SJSA1 (cell line): ENCODE results near the gene PRKAR1B. TPM values are rescaled to one million over a fixed set of nuclear protein-coding genes. Genes with fewer than 3 reads are reported as not detected.
"Not testable (repeated sequence)": the region's sequence is repeated elsewhere in the genome, so short reads cannot be mapped to it uniquely, and the experiment has no call there.

Experiments
- DNase-seq, 2 experiments: peaks; one replicate each; pipeline ENCODE4 v3.0.0-alpha.2; 2015 to 2020; ENCODE audit warnings: low spot score in 2 of 2, low read depth in 1 of 2
- H3K27ac ChIP-seq: fragments of 250-450 bp; sonication (Bioruptor Pico); 2 replicates; pipeline ENCODE4 v1.5.1; 2020; ENCODE audit warnings: mild to moderate bottlenecking, moderate library complexity
- H3K27me3 ChIP-seq: fragments of 250-450 bp; sonication (Bioruptor Pico); replicated peaks from 2 replicates; pipeline ENCODE4 v1.5.1; 2020; ENCODE audit warnings: mild to moderate bottlenecking, moderate library complexity
- H3K36me3 ChIP-seq: fragments of 250-450 bp; sonication (Bioruptor Pico); 2 replicates; pipeline ENCODE4 v1.5.1; 2020; ENCODE audit warnings: mild to moderate bottlenecking
- H3K4me1 ChIP-seq: fragments of 250-450 bp; sonication (Bioruptor Pico); replicated peaks from 2 replicates; pipeline ENCODE4 v1.6.1; 2021; ENCODE audit warnings: mild to moderate bottlenecking
- H3K4me3 ChIP-seq: fragments of 250-450 bp; sonication (Bioruptor Pico); 2 replicates; pipeline ENCODE4 v1.5.1; 2020; ENCODE audit warnings: mild to moderate bottlenecking
- H3K9me3 ChIP-seq: fragments of 250-450 bp; sonication (Bioruptor Pico); replicated peaks from 2 replicates; pipeline ENCODE4 v1.5.1; 2020; ENCODE audit warnings: mild to moderate bottlenecking
- total RNA-seq: library from RNA; depleted of rRNA; stranded (reverse); fragments of >200 nt; shearing (Covaris generic); gene quantifications from 2 replicates; pipeline ENCODE4 v1.2.3, GENCODE V29; 2014

Gene PRKAR1B
- total RNA-seq, 1 experiment from 2014 or later = 7.3 TPM

- DNase-seq, H3K4me3 ChIP-seq, H3K27ac ChIP-seq, H3K4me1 ChIP-seq, H3K27me3 ChIP-seq, H3K9me3 ChIP-seq: not testable (repeated sequence)
- peaks cover 21% of the 10 kb centered on the region for H3K36me3 ChIP-seq
These were observed 25.2 kb upstream of the PRKAR1B start for GRCh38 chr7:752256-752655.

GRCh38 chr7:751826-752225, 24.7 kb upstream of the PRKAR1B start:
- H3K27me3 ChIP-seq = no peaks in the 10 kb centered on the region
- DNase-seq = no peak
- no peak overlapping the region for H3K27ac ChIP-seq
- no peaks in the 10 kb centered on the region for H3K4me1 ChIP-seq
- no peaks in the 10 kb centered on the region for H3K9me3 ChIP-seq
- H3K4me3 ChIP-seq = no peak overlapping the region
- peaks cover 17% of the 10 kb centered on the region for H3K36me3 ChIP-seq

- H3K27ac ChIP-seq = no peak overlapping the region
- no peaks in the 10 kb centered on the region for H3K27me3 ChIP-seq
- no peak overlapping the region for H3K4me3 ChIP-seq
- peaks cover 16% of the 10 kb centered on the region for H3K36me3 ChIP-seq
- H3K9me3 ChIP-seq = no peaks in the 10 kb centered on the region
- no peaks in the 10 kb centered on the region for H3K4me1 ChIP-seq
- DNase-seq = no peak
These were observed 23.2 kb upstream of the PRKAR1B start for GRCh38 chr7:750111-750905.

- Histone ChIP-seq H3K4me1 (no peaks in the 10 kb centered on the region), H3K4me3 (no peak overlapping the region), H3K36me3 (peaks cover 15% of the 10 kb centered on the region), H3K9me3 (no peaks in the 10 kb centered on the region), H3K27me3 (no peaks in the 10 kb centered on the region), H3K27ac (no peak overlapping the region)
- no peak for DNase-seq
These were observed 22.1 kb upstream of the PRKAR1B start for GRCh38 chr7:749140-749551.

- no peaks in the 10 kb centered on the region for H3K4me1 ChIP-seq
- no peak overlapping the region for H3K4me3 ChIP-seq
- no peaks in the 10 kb centered on the region for H3K9me3 ChIP-seq
- no peak for DNase-seq
- no peaks in the 10 kb centered on the region for H3K27me3 ChIP-seq
- H3K27ac ChIP-seq = no peak overlapping the region
- peaks cover 13% of the 10 kb centered on the region for H3K36me3 ChIP-seq
These were observed 21.4 kb upstream of the PRKAR1B start for GRCh38 chr7:748446-748845.

GRCh38 chr7:747186-747585, 20.1 kb upstream of the PRKAR1B start:
- Histone ChIP-seq H3K27me3 (no peaks in the 10 kb centered on the region), H3K27ac (no peak overlapping the region), H3K4me1 (no peaks in the 10 kb centered on the region), H3K4me3 (no peak overlapping the region), H3K9me3 (no peaks in the 10 kb centered on the region), H3K36me3 (peaks cover 11% of the 10 kb centered on the region)
- no peak for DNase-seq

GRCh38 chr7:746155-747061, 19.3 kb upstream of the PRKAR1B start:
- Histone ChIP-seq H3K36me3 (peaks cover 11% of the 10 kb centered on the region), H3K4me1 (no peaks in the 10 kb centered on the region), H3K27me3 (no peaks in the 10 kb centered on the region), H3K4me3 (no peak overlapping the region), H3K9me3 (no peaks in the 10 kb centered on the region), H3K27ac (no peak overlapping the region)
- DNase-seq = no peak

GRCh38 chr7:745431-746154, 18.5 kb upstream of the PRKAR1B start:
- Histone ChIP-seq H3K4me1 (no peaks in the 10 kb centered on the region), H3K27me3 (no peaks in the 10 kb centered on the region)

GRCh38 chr7:744854-745430, 17.9 kb upstream of the PRKAR1B start:
- H3K36me3 ChIP-seq = peaks cover 17% of the 10 kb centered on the region
- H3K9me3 ChIP-seq = no peaks in the 10 kb centered on the region
- H3K27ac ChIP-seq = no peak overlapping the region
- H3K4me1 ChIP-seq = no peaks in the 10 kb centered on the region
- no peaks in the 10 kb centered on the region for H3K27me3 ChIP-seq
- no peak overlapping the region for H3K4me3 ChIP-seq
- no peak for DNase-seq

More at GRCh38 chr7:745431-746154, 18.5 kb upstream of the PRKAR1B start:
- Histone ChIP-seq H3K4me3 (no peak overlapping the region), H3K27ac (no peak overlapping the region), H3K9me3 (no peaks in the 10 kb centered on the region), H3K36me3 (peaks cover 11% of the 10 kb centered on the region)
- DNase-seq = no peak

GRCh38 chr7:744128-744520, 17.0 kb upstream of the PRKAR1B start:
- not testable (repeated sequence) for DNase-seq, H3K27me3 ChIP-seq, H3K9me3 ChIP-seq, H3K4me1 ChIP-seq, H3K4me3 ChIP-seq, H3K27ac ChIP-seq
- peaks cover 17% of the 10 kb centered on the region for H3K36me3 ChIP-seq

GRCh38 chr7:743341-744127, 16.5 kb upstream of the PRKAR1B start:
- not testable (repeated sequence) for H3K4me1 ChIP-seq, H3K27me3 ChIP-seq, H3K4me3 ChIP-seq, H3K9me3 ChIP-seq, H3K27ac ChIP-seq, DNase-seq
- peaks cover 17% of the 10 kb centered on the region for H3K36me3 ChIP-seq

- no peak overlapping the region for H3K4me3 ChIP-seq
- no peak for DNase-seq
- no peaks in the 10 kb centered on the region; the same call in 1 of the 2 replicates for H3K9me3 ChIP-seq
- no peak overlapping the region for H3K27ac ChIP-seq
- H3K4me1 ChIP-seq = no peaks in the 10 kb centered on the region
- no peaks in the 10 kb centered on the region for H3K27me3 ChIP-seq
- peaks cover 17% of the 10 kb centered on the region for H3K36me3 ChIP-seq
These were observed 15.7 kb upstream of the PRKAR1B start for GRCh38 chr7:742791-743190.

GRCh38 chr7:741850-742249, 14.8 kb upstream of the PRKAR1B start:
- Histone ChIP-seq H3K27ac (no peak overlapping the region), H3K9me3 (no peaks in the 10 kb centered on the region; the same call in 1 of the 2 replicates), H3K4me3 (no peak overlapping the region), H3K36me3 (peaks cover 17% of the 10 kb centered on the region), H3K27me3 (no peaks in the 10 kb centered on the region), H3K4me1 (no peaks in the 10 kb centered on the region)
- DNase-seq = no peak
